GM23338 (cell line): ENCODE results near the gene SLBP. TPM values are rescaled to one million over a fixed set of nuclear protein-coding genes. Genes with fewer than 3 reads are reported as not detected.

Experiments used
- ATAC-seq: fragments of 200-7000 bp; cut with Tn5 transposase; 3 replicates; pipeline ENCODE4 v1.9.1; 2020
- DNase-seq: peaks from one replicate; pipeline ENCODE4 v3.0.0-alpha.2; 2015; ENCODE audit warnings: low spot score
- H2AFZ ChIP-seq: fragments of 200-600 bp; sonication (generic); 2 replicates; pipeline ENCODE4 v1.8.0; 2016; ENCODE audit warnings: antibody characterized with exemption, mild to moderate bottlenecking, moderate library complexity
- H3F3A ChIP-seq: fragments of 200-600 bp; sonication (generic); replicated peaks from 2 replicates; pipeline ENCODE4 v1.8.0; 2017; ENCODE audit warnings: antibody characterized with exemption, mixed run types, low read depth
- H3K27ac ChIP-seq: fragments of 200-600 bp; sonication (generic); 2 replicates; pipeline ENCODE4 v1.6.1; 2016; ENCODE audit warnings: low read depth
- H3K27me3 ChIP-seq: fragments of 200-600 bp; sonication (generic); 2 replicates; pipeline ENCODE4 v1.8.0; 2016; ENCODE audit warnings: mild to moderate bottlenecking, mixed run types, moderate library complexity; ENCODE audit not compliant: insufficient read depth
- H3K36me3 ChIP-seq: fragments of 200-600 bp; sonication (generic); 2 replicates; pipeline ENCODE4 v1.8.0; 2016; ENCODE audit warnings: mild to moderate bottlenecking; ENCODE audit not compliant: insufficient read depth
- H3K4me1 ChIP-seq: fragments of 200-600 bp; sonication (generic); 2 replicates; pipeline ENCODE4 v1.8.0; 2016; ENCODE audit warnings: mild to moderate bottlenecking, moderate library complexity; ENCODE audit not compliant: insufficient read depth
- H3K4me2 ChIP-seq: fragments of 200-600 bp; sonication (generic); 2 replicates; pipeline ENCODE4 v1.7.1; 2017; ENCODE audit warnings: mixed run types
- H3K4me3 ChIP-seq: fragments of 200-600 bp; sonication (generic); 2 replicates; pipeline ENCODE4 v1.6.1; 2016; ENCODE audit warnings: mixed run types
- H3K79me2 ChIP-seq: fragments of 200-600 bp; sonication (generic); replicated peaks from 2 replicates; pipeline ENCODE4 v1.8.0; 2017; ENCODE audit warnings: mild to moderate bottlenecking; ENCODE audit not compliant: insufficient read depth
- H3K9me2 ChIP-seq: fragments of 200-600 bp; sonication (generic); 2 replicates; pipeline ENCODE4 v1.8.0; 2017; ENCODE audit not compliant: insufficient read depth
- H4K20me1 ChIP-seq: fragments of 200-600 bp; sonication (generic); replicated peaks from 2 replicates; pipeline ENCODE4 v1.8.0; 2017; ENCODE audit warnings: mild to moderate bottlenecking; ENCODE audit not compliant: insufficient read depth
- H3K27ac Mint-ChIP-seq: 2 replicates; pipeline ENCODE4 v1.8.0; 2020; ENCODE audit warnings: inconsistent platforms, mild to moderate bottlenecking, moderate library complexity, mixed read lengths
- H3K27me3 Mint-ChIP-seq: 3 replicates; pipeline ENCODE4 v1.8.0; 2022; ENCODE audit warnings: low read depth, mild to moderate bottlenecking, moderate library complexity, mixed read lengths, inconsistent platforms; ENCODE audit not compliant: insufficient read depth, poor library complexity
- H3K36me3 Mint-ChIP-seq: 3 replicates; pipeline ENCODE4 v1.8.0; 2021; ENCODE audit warnings: low read depth, mild to moderate bottlenecking, inconsistent platforms, moderate library complexity, mixed read lengths
- H3K4me1 Mint-ChIP-seq: 3 replicates; pipeline ENCODE4 v1.8.0; 2020; ENCODE audit warnings: mild to moderate bottlenecking, inconsistent platforms, mixed read lengths
- H3K4me3 Mint-ChIP-seq: 3 replicates; pipeline ENCODE4 v1.8.0; 2021; ENCODE audit warnings: moderate library complexity, mild to moderate bottlenecking, inconsistent platforms, mixed read lengths
- H3K9me3 Mint-ChIP-seq: 3 replicates; pipeline ENCODE4 v1.8.0; 2020; ENCODE audit warnings: moderate library complexity, mild to moderate bottlenecking, inconsistent platforms, mixed read lengths
- CREB1 ChIP-seq: fragments of 250-450 bp; sonication (Bioruptor Pico); IDR thresholded peaks from 2 replicates; pipeline ENCODE4 v1.5.0; 2020; ENCODE audit warnings: low read depth, mild to moderate bottlenecking, moderate library complexity
- CTCF ChIP-seq, 2 experiments: fragments of 200-600 bp in 1 of 2; sonication (generic) in 1 of 2; conservative IDR thresholded peaks; 2 replicates each; pipeline versions ENCODE4 v1.5.1 to v1.6.1; 2016 to 2017; ENCODE audit warnings: antibody characterized with exemption in 2 of 2, low read depth in 2 of 2, mild to moderate bottlenecking in 2 of 2, moderate library complexity in 1 of 2
- ETS1 ChIP-seq: IDR thresholded peaks from 2 replicates; pipeline ENCODE4 v1.6.1; 2016; ENCODE audit warnings: antibody characterized with exemption
- EZH2 ChIP-seq: fragments of 200-600 bp; sonication (generic); IDR thresholded peaks from one replicate; pipeline ENCODE4 v1.8.0; 2017; ENCODE audit warnings: antibody characterized with exemption, mild to moderate bottlenecking, low read depth; ENCODE audit not compliant: unreplicated experiment
- EZH2phosphoT487 ChIP-seq: fragments of 200-600 bp; sonication (generic); IDR thresholded peaks from one replicate; pipeline ENCODE4 v1.8.1; 2018; ENCODE audit warnings: antibody characterized with exemption; ENCODE audit not compliant: unreplicated experiment
- JUNB ChIP-seq: IDR thresholded peaks from one replicate; pipeline ENCODE4 v1.6.1; 2016; ENCODE audit warnings: antibody characterized with exemption; ENCODE audit not compliant: unreplicated experiment
- NANOG ChIP-seq: IDR thresholded peaks from 2 replicates; pipeline ENCODE4 v1.6.1; 2016; ENCODE audit warnings: antibody characterized with exemption, borderline replicate concordance
- POLR2AphosphoS5 ChIP-seq: IDR thresholded peaks from 2 replicates; pipeline ENCODE4 v1.6.1; 2016; ENCODE audit warnings: antibody characterized with exemption, low read depth
- REST ChIP-seq: IDR thresholded peaks from one replicate; pipeline ENCODE4 v1.6.1; 2018; ENCODE audit warnings: antibody characterized with exemption; ENCODE audit not compliant: unreplicated experiment
- STAT1 ChIP-seq: IDR thresholded peaks from one replicate; pipeline ENCODE4 v1.6.1; 2016; ENCODE audit warnings: antibody characterized with exemption; ENCODE audit not compliant: unreplicated experiment
- ZNF114 ChIP-seq: fragments of 250-450 bp; sonication (Bioruptor Pico); IDR thresholded peaks from 2 replicates; pipeline ENCODE4 v1.5.0; 2020; ENCODE audit warnings: mild to moderate bottlenecking, moderate library complexity
- ZNF331 ChIP-seq: fragments of 250-450 bp; sonication (Bioruptor Pico); IDR thresholded peaks from 2 replicates; pipeline ENCODE4 v1.5.0; 2020; ENCODE audit warnings: low read depth, mild to moderate bottlenecking, moderate library complexity
- ZNF462 ChIP-seq: fragments of 250-450 bp; sonication (Bioruptor Pico); IDR thresholded peaks from 2 replicates; pipeline ENCODE4 v1.5.0; 2020; ENCODE audit warnings: mild to moderate bottlenecking, moderate library complexity
- polyA plus RNA-seq: library from polyadenylated mRNA; unstranded; fragments of >200 nt; fragmentation: Nextera tagmentation; extraction: Ambion mirVana; gene quantifications from 2 replicates; pipeline ENCODE4 v1.2.1, GENCODE V29; 2016
- total RNA-seq: library from RNA; depleted of rRNA; stranded (reverse); fragments of >200 nt; shearing (Covaris generic); gene quantifications from 2 replicates; pipeline ENCODE4 v1.2.3, GENCODE V29; 2014

Gene SLBP
- total and polyA plus RNA-seq, 2 experiments from 2014 or later, result 54.4 to 58.6 TPM

GRCh38 chr4:1727117-1728031 lies 15.3 kb upstream of the SLBP start:
- no peak overlapping the region for H3K4me2 ChIP-seq

More at GRCh38 chr4:1727117-1728031, 15.3 kb upstream of the SLBP start:
- peaks cover 93% of the 10 kb centered on the region for H3K36me3 Mint-ChIP-seq
- Histone ChIP-seq H3K9me2 (no peaks in the 10 kb centered on the region), H4K20me1 (peaks cover 45% of the 10 kb centered on the region), H3K27me3 (no peaks in the 10 kb centered on the region), H3K4me1 (peaks cover 3% of the 10 kb centered on the region; the same call in 1 of the 2 replicates), H3K79me2 (peaks cover 52% of the 10 kb centered on the region), H3F3A (peaks cover 33% of the 10 kb centered on the region), H3K27ac (no peak overlapping the region), H2AFZ (no peak overlapping the region), H3K4me3 (no peak overlapping the region), H3K36me3 (peaks cover 66% of the 10 kb centered on the region)
- ATAC-seq, result no peak
- H3K27ac Mint-ChIP-seq, result no peak overlapping the region; the same call in 1 of the 2 replicates
- H3K4me1 Mint-ChIP-seq, result peaks cover 13% of the 10 kb centered on the region
- peaks cover 13% of the 10 kb centered on the region for H3K27me3 Mint-ChIP-seq
- H3K4me3 Mint-ChIP-seq, result no peak overlapping the region
- no peak for TF ChIP-seq JUNB
- TF ChIP-seq ZNF462 (CRISPR knock-in tag), result no peak
- TF ChIP-seq ZNF114 (CRISPR knock-in tag), result no peak
- no peak for TF ChIP-seq NANOG
- TF ChIP-seq ZNF331, result no peak
- TF ChIP-seq STAT1, result no peak
- no peak for TF ChIP-seq CTCF (conservative IDR thresholded peaks at IDR 0.05; ENCODE audit: low read depth in 2 of 2)
- no peak for TF ChIP-seq ETS1
- TF ChIP-seq CREB1, result no peak
- no peak for TF ChIP-seq REST
- TF ChIP-seq EZH2phosphoT487, result no peak
- no peak for TF ChIP-seq EZH2
- TF ChIP-seq POLR2AphosphoS5, result no peak
- no peak for DNase-seq
- H3K9me3 Mint-ChIP-seq, result no peaks in the 10 kb centered on the region; the same call in 2 of the 3 replicates
